ENCODE measurements around the gene GAB3. TPM values are rescaled to one million over a fixed set of nuclear protein-coding genes. Genes with fewer than 3 reads are reported as not detected.

The GAB3 gene
- total and polyA plus RNA-seq, 2 experiments from 2014 or later = 0.89 to 1.8 TPM

DNA sequence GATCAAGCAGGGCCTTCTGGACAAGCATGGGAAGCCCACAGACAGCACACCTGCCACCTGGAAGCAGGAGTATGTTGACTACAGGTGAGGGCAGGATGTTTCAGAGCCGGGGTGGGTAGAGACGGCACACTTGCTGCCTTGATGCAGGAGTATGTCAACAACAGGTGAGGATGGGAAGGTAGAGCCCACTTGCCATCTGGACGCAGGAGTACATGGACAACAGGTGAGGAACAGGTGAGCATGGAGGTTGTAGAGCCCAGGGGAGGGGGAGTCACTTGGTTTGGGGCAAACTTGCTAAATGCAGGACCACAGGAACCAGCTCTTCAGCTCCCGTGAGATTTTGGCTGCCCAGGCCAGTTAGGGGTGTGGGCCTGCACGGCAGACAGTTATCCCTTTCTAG, 23.7 kb upstream of the GAB3 start:
- no peaks in the 10 kb centered on the region for H3F3A ChIP-seq (replicated peaks; ENCODE audit: low read depth)
- peaks cover 5% of the 10 kb centered on the region; the same call in 1 of the 2 replicates for H4K20me1 ChIP-seq (replicated peaks; ENCODE audit: insufficient read depth)
- no peaks in the 10 kb centered on the region for H3K4me1 ChIP-seq (ENCODE audit: insufficient read depth)
- Mint-ChIP-seq H3K4me1 (peaks cover 8% of the 10 kb centered on the region), H3K27ac (no peak overlapping the region), H3K9me3 (no peaks in the 10 kb centered on the region), H3K4me3 (no peak overlapping the region; the same call in 2 of the 3 replicates), H3K27me3 (ENCODE audit: insufficient read depth, low read depth, poor library complexity) (peaks cover 1% of the 10 kb centered on the region), H3K36me3 (ENCODE audit: low read depth) (peaks cover 89% of the 10 kb centered on the region)
- no peak for TF ChIP-seq EZH2 (IDR thresholded peaks at IDR 0.05; ENCODE audit: low read depth, unreplicated experiment)
- no peak for TF ChIP-seq EZH2phosphoT487 (IDR thresholded peaks at IDR 0.05; ENCODE audit: unreplicated experiment)
- TF ChIP-seq POLR2AphosphoS5 (IDR thresholded peaks at IDR 0.05; ENCODE audit: low read depth) = no peak
- TF ChIP-seq NANOG (IDR thresholded peaks at IDR 0.05; ENCODE audit: borderline replicate concordance) = no peak
- TF ChIP-seq ETS1 (IDR thresholded peaks at IDR 0.05) = no peak
- TF ChIP-seq ZNF331 (CRISPR knock-in tag; IDR thresholded peaks at IDR 0.05; ENCODE audit: low read depth) = no peak
- TF ChIP-seq, protein P1, sequence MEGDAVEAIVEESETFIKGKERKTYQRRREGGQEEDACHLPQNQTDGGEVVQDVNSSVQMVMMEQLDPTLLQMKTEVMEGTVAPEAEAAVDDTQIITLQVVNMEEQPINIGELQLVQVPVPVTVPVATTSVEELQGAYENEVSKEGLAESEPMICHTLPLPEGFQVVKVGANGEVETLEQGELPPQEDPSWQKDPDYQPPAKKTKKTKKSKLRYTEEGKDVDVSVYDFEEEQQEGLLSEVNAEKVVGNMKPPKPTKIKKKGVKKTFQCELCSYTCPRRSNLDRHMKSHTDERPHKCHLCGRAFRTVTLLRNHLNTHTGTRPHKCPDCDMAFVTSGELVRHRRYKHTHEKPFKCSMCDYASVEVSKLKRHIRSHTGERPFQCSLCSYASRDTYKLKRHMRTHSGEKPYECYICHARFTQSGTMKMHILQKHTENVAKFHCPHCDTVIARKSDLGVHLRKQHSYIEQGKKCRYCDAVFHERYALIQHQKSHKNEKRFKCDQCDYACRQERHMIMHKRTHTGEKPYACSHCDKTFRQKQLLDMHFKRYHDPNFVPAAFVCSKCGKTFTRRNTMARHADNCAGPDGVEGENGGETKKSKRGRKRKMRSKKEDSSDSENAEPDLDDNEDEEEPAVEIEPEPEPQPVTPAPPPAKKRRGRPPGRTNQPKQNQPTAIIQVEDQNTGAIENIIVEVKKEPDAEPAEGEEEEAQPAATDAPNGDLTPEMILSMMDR (conservative IDR thresholded peaks at IDR 0.05; ENCODE audit: low read depth in 2 of 2) = no peak
- TF ChIP-seq REST (IDR thresholded peaks at IDR 0.05; ENCODE audit: unreplicated experiment) = no peak
- H3K4me3 ChIP-seq = no peak overlapping the region
- no peak overlapping the region for H3K27ac ChIP-seq (ENCODE audit: low read depth)
- H3K79me2 ChIP-seq (replicated peaks; ENCODE audit: insufficient read depth) = peaks cover 4% of the 10 kb centered on the region; the same call in 1 of the 2 replicates
- no peaks in the 10 kb centered on the region for H3K27me3 ChIP-seq (ENCODE audit: insufficient read depth)
- no peak overlapping the region for H2AFZ ChIP-seq
- no peaks in the 10 kb centered on the region for H3K9me2 ChIP-seq (ENCODE audit: insufficient read depth)
- DNase-seq (ENCODE audit: low spot score) (no peak), ATAC-seq (no peak)
- H3K36me3 ChIP-seq (ENCODE audit: insufficient read depth) = peaks cover 26% of the 10 kb centered on the region
- H3K4me2 ChIP-seq = no peak overlapping the region
